ENCODE data around the gene IL31RA.

The IL31RA gene

GRCh38 chr5:55923177-55923771 is 72.1 kb downstream of the IL31RA start:
- TF ChIP-seq, protein P1, sequence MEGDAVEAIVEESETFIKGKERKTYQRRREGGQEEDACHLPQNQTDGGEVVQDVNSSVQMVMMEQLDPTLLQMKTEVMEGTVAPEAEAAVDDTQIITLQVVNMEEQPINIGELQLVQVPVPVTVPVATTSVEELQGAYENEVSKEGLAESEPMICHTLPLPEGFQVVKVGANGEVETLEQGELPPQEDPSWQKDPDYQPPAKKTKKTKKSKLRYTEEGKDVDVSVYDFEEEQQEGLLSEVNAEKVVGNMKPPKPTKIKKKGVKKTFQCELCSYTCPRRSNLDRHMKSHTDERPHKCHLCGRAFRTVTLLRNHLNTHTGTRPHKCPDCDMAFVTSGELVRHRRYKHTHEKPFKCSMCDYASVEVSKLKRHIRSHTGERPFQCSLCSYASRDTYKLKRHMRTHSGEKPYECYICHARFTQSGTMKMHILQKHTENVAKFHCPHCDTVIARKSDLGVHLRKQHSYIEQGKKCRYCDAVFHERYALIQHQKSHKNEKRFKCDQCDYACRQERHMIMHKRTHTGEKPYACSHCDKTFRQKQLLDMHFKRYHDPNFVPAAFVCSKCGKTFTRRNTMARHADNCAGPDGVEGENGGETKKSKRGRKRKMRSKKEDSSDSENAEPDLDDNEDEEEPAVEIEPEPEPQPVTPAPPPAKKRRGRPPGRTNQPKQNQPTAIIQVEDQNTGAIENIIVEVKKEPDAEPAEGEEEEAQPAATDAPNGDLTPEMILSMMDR (IDR thresholded peaks at IDR 0.05; ENCODE audit: low read depth, low read length) = no peak
- Histone ChIP-seq H3K4me3 (ENCODE audit: low read depth, low read length) (no peak overlapping the region), H3K27ac (no peak overlapping the region), H3K36me3 (no peaks in the 10 kb centered on the region), H3K27me3 (ENCODE audit: insufficient read depth, low read depth, severe bottlenecking) (no peaks in the 10 kb centered on the region), H3K9me3 (ENCODE audit: severe bottlenecking) (no peaks in the 10 kb centered on the region)
- DNase-seq = no peak

GRCh38 chr5:55923865-55924500 is 72.8 kb downstream of the IL31RA start:
- Histone ChIP-seq H3K4me3 (ENCODE audit: low read depth, low read length) (no peak overlapping the region), H3K27me3 (ENCODE audit: insufficient read depth, low read depth, severe bottlenecking) (no peaks in the 10 kb centered on the region), H3K36me3 (no peaks in the 10 kb centered on the region), H3K27ac (no peak overlapping the region), H3K9me3 (ENCODE audit: severe bottlenecking) (no peaks in the 10 kb centered on the region)
- TF ChIP-seq, protein P1 (IDR thresholded peaks at IDR 0.05; ENCODE audit: low read depth, low read length) = no peak
- no peak for DNase-seq

DNA sequence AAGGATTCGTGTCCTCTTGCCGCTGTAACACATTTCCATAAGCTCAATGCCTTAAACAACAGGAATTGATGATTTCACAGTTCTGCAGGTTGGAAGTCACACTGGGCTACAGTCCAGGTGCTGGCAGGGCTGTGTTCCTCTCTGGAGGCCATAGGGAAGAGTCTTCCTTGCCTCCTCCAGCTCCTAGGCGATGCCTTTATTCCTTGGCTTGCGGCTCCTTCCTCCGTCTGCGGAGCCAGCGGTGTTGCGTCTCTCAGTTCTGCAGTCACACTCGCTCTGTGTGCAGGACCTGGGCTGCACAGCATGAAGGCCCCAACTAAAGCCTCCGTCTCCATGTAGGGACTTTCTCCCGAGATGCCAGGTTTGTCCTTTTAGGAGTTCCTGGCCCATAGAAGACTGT is 73.6 kb downstream of the IL31RA start:
- no peak overlapping the region for H3K27ac ChIP-seq
- DNase-seq = no peak
- no peaks in the 10 kb centered on the region for H3K9me3 ChIP-seq (ENCODE audit: severe bottlenecking)
- no peaks in the 10 kb centered on the region for H3K27me3 ChIP-seq (ENCODE audit: insufficient read depth, low read depth, severe bottlenecking)
- H3K36me3 ChIP-seq = no peaks in the 10 kb centered on the region
- TF ChIP-seq, protein P1 (IDR thresholded peaks at IDR 0.05; ENCODE audit: low read depth, low read length) = no peak
- no peak overlapping the region for H3K4me3 ChIP-seq (ENCODE audit: low read depth, low read length)

GRCh38 chr5:55925181-55925580 is 74.0 kb downstream of the IL31RA start:
- TF ChIP-seq, protein P1 (IDR thresholded peaks at IDR 0.05; ENCODE audit: low read depth, low read length) = no peak
- Histone ChIP-seq H3K36me3 (no peaks in the 10 kb centered on the region), H3K27ac (no peak overlapping the region), H3K9me3 (ENCODE audit: severe bottlenecking) (no peaks in the 10 kb centered on the region), H3K27me3 (ENCODE audit: insufficient read depth, low read depth, severe bottlenecking) (no peaks in the 10 kb centered on the region), H3K4me3 (ENCODE audit: low read depth, low read length) (no peak overlapping the region)
- no peak for DNase-seq

DNA sequence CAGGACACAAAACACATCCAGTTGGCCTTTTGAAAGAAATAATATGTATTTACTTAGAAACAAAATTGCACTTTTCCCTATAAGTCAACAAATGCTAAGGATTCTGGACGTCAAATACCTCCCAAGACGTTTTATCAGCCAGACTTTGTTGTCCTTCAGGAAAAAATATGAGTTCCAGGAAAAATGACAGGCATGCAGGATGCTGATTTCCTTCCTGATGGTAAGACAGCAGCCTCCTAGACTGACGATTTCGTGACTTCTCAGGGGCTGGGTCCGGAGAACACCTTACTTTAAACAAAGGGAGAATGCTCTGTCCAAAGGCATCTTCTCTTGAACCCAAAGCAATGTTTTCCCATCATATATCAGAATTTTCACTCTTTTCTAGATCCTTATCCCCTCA is 74.6 kb downstream of the IL31RA start:
- TF ChIP-seq, protein P1 (IDR thresholded peaks at IDR 0.05; ENCODE audit: low read depth, low read length) = no peak
- H3K27me3 ChIP-seq (ENCODE audit: insufficient read depth, low read depth, severe bottlenecking) = no peaks in the 10 kb centered on the region
- H3K9me3 ChIP-seq (ENCODE audit: severe bottlenecking) = no peaks in the 10 kb centered on the region
- DNase-seq = no peak
- no peak overlapping the region for H3K27ac ChIP-seq
- no peaks in the 10 kb centered on the region for H3K36me3 ChIP-seq
- no peak overlapping the region for H3K4me3 ChIP-seq (ENCODE audit: low read depth, low read length)

GRCh38 chr5:55926476-55926875 is 75.3 kb downstream of the IL31RA start:
- Histone ChIP-seq H3K27ac (no peak overlapping the region), H3K9me3 (ENCODE audit: severe bottlenecking) (no peaks in the 10 kb centered on the region), H3K4me3 (ENCODE audit: low read depth, low read length) (no peak overlapping the region), H3K36me3 (no peaks in the 10 kb centered on the region), H3K27me3 (ENCODE audit: insufficient read depth, low read depth, severe bottlenecking) (no peaks in the 10 kb centered on the region)
- peak; percentile 58 for DNase-seq
- TF ChIP-seq, protein P1 (IDR thresholded peaks at IDR 0.05; ENCODE audit: low read depth, low read length) = no peak
